HG03103 (cell line): ENCODE measurements around the gene LEF1.
"Not testable (repeated sequence)": the region's sequence is repeated elsewhere in the genome, so short reads cannot be mapped to it uniquely, and the experiment has no call there.

Experiments
- ATAC-seq: cut with Tn5 transposase; IDR thresholded peaks from one replicate; pipeline ENCODE4 v1.9.1; 2021; ENCODE audit warnings: low read depth; ENCODE audit not compliant: unreplicated experiment

Gene LEF1

DNA sequence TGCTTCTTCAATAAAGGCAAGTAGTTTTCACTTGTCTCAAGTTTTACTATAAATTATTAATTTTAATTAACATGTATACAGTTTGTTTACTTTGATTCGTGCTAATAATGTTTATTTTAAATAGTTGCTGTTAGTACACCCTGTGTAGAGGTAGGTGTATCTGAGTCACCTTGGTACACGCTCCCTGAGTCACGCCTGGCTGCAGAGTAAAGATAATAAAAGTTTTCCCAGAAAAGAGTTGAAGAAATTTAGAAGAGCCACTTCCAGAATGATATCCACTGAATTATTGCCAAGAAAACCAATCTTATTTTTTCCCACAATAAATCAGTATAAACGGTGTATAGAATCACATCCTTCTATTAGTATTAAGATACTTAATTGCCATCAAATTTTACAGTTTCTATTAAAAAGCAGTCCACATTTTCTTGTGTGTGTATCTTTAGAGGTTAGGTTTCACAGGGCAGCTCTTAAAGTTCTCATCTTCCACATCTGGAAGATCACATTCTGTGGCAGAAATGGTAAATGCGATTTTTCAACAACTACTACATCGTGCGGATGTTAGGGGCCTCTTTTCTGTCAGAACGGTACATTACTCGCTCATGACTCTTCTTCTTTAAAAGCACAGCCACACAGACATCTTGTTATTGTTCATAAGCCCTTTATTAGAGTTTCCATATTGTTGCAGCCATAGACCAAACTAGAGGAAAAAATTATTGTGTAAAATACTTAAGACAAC, 123.6 kb downstream of the LEF1 start:
- no peak for ATAC-seq

DNA sequence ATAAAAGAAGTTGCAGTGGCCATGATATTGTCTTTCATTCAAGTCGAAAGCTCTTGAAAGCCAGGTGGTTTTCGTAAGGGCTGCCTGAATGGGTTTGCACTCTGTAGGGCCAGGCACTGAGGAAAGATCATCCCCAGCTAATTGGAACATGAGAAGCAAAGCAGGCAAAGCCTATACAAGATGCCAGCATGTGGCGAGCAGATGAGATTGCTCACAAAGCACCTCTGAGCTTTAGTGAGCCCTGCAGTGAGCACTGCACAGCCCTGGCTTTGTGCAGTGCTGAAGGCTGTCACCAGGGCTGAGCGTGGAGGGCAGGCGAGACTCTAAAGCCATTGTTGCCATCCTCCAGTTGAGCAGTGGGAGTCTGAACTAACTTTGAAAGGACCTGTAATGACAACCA, 125.2 kb downstream of the LEF1 start:
- no peak for ATAC-seq

DNA sequence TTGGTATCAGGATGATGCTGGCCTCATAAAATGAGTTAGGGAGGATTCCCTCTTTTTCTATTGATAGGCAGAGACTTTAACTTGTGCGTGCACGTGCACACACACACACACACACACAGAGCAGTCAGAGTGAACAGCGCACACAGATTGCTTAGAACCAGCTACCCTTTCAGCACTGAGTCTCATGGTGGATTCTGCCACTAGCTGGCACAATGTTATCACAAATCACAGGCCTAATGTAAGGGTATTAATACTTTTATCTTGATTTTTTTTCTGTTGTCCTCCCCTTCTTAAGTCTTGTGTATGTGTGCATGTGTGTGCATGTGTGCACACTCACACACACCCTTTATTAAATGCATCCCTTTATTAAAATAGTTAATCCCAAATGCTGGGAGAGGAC, 125.8 kb downstream of the LEF1 start:
- no peak for ATAC-seq

DNA sequence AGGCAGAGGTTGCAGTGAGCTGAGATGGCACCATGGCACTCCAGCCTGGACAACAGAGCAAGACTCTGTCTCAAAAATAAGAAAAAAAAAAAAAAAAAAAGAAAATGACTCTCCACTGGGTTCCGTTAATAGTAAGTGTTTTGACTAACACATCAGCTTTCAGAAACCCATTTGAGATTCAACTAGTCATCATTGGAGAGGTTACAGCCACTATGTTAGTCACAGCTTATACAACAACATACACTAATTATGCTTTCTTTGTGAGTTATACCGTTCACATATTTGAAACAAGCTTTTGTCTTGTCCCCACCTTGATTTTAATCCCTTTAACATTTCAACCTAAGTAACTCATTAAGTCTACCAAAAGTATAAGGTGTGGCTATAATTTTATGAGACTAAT, 130.8 kb downstream of the LEF1 start:
- ATAC-seq, result no peak

DNA sequence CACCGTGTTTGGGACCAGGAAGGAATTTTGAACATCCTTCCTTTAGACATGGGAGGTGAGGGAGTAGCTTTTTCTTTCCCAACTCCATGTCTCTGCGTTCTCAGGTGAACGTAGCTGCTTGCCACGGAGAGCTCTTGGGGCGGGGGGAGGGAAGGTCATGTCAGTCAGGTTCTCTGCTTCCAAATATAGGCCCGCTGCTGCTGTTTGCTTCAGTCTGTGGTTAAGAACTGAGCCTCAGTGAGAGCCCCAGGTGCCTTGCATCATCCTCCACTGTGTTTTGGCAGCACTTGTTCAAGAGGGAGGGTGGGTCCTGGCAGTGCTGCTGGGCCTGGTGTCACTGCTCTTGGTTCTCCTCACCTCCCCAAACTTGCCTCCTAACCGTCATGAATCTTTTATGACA, 132.5 kb downstream of the LEF1 start:
- ATAC-seq, result peak; percentile 92

DNA sequence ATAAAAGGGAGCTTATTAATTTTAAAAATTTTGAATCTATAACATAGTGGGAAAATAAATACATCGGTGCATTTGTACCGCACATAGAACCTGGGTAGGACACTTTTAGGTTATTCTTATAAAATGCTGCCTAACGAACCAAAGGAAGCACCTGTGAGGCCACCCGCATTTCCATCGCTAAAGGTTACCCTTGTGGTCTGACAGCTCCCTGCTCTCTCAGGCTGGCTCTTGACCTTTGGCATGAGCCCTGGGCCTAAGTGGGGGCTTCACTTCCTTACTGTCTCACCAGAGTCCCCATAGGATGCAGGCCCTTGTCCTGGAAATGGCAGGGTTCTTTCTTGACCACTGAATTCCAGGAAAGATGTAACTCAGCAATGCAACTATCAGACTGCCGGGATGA, 133.0 kb downstream of the LEF1 start:
- ATAC-seq, result peak; percentile 26

DNA sequence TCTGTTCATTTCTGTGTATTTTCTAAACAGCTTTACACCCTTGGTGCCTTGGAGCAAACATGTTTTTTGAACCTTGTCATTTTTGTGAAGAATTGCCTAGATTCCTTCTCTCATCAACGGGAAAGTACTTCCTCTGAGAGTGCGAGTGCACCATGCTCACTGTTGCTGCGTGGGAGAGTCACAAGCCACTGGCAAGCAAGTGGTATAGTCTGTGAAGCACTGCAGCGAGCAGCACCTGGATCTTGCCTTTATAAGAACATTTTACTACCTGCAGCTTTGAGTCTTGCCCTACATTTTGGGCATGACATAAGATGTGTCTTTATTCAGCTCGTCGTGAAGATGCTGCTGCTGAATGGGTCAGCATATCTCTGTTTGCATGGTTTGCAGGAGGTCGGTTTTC, 134.2 kb downstream of the LEF1 start:
- ATAC-seq, result no peak

DNA sequence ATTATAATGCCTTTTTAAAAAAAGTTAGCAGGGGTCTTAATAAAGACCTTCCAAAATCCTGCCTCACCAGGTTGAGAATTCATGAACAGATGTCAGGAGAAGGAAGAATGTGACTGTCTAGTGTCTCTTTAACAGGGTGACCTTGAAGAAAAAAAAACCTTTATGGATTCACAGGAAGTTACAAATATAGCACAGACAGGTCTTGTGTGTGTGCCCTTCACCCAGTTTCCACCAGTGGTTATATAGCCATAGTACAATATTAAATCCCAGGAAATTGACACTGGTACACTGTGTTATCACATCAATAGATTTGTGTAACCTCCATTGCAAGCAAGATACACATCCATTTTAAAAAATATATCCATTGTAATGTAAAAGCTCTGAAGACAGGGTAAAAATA, 135.4 kb downstream of the LEF1 start:
- ATAC-seq, result no peak

DNA sequence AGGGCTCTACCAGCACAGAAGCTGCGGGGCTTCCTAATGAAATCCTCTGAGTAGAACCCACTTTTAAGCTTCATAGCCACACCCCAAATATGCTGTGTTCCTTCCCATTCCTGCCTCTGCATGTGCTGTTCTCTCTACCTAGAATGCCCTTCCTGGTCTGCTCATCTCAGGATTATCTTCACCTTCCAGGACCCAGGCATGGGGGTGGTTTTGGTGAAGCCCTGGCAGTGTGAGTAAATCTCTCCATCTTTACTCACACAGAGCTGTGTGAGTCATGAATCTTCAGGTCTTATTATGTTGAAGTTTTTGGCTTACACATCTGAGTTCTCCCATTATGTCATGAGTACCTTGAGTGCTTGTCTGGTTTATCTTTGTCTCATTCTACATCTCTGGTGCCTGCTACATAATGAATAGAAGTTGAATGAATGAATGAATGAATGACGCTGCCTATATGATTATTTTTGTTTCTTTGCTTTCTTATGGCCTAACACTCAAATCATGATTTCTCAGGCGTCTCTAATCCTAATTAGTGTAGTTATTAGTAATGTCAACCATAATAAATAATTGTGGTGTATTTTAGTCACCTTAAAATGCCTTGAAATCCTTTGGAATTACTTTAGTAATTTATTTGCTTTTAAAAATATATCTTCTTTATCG, 137.2 kb downstream of the LEF1 start:
- no peak for ATAC-seq

DNA sequence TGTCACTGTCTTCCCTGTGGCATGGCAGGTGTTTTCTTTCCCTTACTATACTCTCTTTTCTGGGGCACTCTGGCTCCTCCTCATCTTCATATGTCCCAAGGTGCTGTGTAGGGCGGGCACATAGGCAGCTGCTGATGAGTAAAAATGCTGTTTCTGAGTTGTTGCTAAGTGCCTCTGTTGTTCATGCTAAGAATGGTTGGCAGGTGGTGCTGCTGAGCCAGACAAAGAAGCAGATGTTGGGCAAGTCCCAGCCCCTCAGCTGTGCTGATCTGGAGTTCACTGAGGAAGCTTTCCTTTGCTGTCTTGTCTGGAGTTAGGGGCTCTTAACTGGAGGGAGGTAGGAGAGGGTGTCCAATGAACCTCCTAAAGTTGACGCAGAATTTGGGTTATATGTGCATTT, 138.4 kb downstream of the LEF1 start:
- ATAC-seq, result peak; percentile 96

DNA sequence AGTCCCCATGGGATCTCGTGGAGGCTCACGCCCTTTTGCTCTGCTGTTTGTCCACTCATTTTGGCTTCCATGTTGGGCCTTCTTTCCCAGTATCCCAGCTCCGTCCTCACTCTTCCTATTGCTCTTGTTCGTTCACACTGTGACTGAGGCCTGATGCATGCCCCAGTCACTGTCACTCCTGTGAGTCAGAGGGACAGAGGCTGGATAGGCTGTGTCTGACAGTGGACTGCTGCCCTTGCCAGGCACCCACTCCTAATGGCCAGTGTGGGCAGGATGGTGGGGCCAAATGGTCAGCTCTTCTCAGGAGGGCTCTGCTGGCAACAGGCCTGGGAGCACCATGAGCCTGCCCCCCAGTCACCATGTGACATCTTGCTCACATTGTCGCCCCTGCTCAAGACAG, 139.0 kb downstream of the LEF1 start:
- ATAC-seq, result no peak

DNA sequence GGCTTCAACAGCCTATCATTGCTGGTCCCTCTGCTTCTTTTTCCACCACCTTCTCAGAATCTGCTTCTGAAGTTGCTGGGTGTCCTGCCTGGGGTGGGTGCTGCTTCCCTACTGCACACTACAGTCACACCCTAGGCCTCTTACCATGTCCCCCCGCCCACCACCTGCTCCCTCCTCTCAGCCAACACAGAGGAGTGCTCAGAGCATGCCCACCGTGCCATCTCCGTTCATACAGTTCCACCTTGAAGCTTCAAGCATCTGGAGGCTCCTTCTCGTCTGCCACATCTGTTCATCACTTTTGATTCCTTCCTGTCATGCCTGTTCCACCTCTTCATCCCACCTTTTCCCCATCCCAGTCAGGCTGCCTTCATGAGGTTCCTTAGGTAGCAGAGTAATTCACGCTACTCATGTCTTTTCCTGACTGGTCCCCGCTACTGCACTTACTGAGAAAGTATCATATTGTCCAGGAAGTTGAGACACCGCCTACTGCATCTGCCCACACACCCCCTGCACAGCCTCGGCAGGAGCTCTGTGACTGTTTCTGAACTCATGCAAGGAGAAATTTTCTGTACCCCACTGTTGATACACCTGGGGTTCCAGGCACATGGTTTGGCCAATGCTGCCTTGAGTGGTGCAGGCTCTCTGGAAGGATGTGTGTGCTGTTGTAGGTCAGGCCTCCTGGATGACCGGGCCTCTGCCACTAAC, 139.6 kb downstream of the LEF1 start:
- no peak for ATAC-seq

DNA sequence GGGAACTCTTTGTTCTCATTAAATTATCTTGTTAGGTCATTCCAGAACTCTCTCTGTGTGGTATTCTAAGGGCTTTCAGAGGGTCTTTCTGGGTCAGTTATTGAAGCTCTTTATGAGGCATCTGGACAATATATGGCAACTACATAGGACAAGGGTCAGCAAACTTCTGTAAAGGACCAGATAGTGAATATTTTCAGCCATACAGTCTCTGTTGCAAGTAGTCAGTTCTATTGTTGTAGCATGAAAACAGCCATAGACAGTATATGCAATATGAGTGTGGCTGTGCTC, 143.9 kb downstream of the LEF1 start:
- ATAC-seq, result no peak

DNA sequence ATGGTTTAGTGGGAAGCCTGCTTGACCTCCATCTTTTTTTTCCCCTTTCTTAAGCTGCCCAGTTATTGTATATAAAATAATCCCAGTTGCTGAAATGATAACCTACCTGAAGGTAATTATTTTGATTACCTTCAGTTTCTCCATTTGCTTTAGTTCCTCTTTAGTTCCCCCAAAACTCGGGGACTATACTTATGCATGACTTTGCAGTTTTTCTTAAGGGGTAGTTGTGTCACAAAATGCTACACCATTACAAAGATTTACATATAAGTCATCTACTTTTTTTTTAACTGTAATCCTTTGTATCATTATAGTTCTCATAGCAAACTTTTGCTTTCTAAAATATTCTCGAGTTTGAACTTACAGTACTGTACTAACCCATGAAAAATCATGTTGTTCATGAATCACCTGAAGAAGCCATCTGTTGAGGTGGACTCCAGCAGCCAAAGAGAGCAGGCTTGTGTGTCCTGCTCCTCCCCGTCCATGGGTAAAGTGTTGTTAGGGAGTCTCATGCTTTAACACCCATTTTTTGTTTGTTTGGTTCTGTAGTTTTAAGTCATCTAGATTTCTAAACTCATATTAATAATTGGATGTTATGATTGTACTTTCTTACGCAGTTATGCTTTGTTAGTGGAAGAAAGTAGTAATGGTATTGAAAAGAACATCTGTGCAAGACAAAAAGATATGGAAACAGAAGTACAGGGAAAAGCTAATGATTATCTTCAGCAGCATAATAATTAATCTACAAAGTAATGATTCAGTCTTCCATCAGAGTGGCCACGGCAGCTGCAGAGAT, 144.5 kb downstream of the LEF1 start:
- ATAC-seq, result no peak

DNA sequence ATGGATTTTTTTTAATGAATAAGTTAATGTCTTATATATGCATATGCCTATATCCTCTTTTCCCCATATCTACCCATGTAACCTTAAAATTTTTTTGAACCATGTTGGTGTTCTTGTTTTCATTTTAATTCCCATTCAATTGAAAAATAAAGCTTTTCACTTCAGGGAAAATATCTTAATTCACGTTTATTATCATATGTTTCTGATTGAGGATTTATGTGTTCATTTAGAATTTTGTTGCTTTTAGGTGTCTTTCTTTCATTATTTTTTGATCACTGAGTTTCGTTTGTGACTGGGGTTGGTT, 149.9 kb downstream of the LEF1 start:
- ATAC-seq, result no peak

DNA sequence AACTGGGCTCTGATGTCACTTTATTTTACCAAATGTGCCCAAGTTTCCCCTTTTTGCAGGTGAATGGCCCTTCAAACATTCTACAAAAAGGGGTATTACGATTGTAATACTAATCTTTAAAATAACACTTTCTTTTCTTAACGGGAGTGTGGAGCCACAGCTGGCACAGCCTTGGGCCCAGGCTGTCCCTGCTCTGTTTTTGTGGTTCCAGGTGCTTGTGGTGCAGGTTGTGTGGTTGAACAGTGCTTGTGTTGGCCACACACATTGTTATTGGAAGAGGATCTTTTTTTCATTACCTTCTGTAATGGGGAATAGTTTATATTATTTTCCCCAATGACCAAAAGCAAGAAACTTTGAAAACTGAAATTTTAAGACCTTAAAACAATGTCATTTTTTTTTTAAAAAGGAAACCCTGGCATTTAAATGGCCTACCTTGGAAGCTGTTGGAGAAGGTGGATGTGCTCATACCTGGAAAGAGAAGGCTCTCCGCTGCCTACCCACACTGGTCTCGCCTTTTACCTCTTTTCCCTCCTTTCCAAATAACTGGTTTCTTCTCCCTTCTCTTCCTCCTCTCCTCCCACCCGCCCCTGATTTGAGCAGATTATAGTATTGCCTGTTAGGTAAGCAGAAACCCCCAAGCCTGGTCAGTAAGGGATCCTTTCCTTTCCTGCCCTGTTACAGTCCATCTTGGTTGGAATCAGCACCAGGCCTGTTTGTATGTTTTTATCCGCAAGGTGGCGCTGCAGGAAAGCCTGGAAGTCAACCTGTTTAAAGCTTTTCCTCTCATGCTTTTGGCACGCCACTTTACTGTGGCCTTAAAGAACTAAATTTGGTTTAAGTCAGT, 150.5 kb downstream of the LEF1 start:
- ATAC-seq, result peak; percentile 66

DNA sequence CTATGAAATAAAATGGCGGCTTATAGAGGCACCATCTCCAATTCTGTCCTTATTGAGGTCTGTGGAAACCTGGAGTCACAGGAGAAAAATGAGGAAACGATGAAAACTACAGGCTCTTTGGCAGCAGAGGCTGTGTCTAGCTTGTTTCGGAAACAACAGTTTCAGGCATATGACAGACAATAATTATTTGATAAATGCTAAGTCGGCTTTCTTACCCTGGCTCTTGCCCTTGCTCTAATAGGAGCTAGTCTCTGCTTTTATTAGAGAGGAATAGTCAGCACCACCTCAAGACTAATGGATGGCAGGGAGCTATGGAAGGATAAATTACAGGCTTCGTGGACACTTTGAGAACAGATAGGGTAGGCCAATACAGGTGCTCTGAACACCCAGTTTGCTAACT, 154.8 kb downstream of the LEF1 start:
- no peak for ATAC-seq

DNA sequence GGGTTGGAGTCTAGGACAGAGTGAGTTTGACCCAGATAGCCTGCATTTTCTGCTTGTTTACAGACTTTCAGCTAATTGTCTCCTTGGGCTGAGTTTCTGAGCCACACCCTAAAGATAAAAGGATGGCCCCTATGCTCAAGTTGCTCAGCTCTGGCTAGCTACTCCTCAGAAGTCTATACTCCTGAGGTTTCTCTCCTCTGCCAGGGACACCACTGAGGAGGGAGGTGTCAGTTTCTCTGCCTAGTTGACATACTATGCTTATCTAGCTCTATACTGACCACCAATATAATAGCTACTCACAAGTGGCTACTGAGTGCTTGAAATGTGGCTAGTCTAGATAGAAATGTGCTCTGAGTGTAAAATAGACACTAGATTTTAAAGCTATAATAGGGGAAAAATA, 155.4 kb downstream of the LEF1 start:
- no peak for ATAC-seq

DNA sequence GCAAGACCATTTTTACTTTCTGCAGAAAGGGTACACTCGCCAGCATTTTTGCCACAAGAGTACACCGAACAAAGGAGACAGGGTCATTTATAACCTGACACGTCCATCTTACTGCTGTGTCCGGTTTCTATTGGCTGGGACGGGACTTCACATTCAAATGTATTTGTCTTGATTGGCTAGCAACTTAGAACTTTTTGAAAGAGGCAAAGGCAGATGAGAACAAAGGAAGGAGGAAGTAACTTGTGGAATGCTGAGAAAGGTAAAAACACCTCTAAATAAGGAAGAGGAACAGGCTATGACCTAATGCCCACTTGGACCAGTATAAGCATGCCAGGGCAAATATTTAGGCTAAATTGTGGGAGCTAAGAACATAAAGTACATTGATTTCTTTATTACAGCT, 156.3 kb downstream of the LEF1 start:
- ATAC-seq, result not testable (repeated sequence)

DNA sequence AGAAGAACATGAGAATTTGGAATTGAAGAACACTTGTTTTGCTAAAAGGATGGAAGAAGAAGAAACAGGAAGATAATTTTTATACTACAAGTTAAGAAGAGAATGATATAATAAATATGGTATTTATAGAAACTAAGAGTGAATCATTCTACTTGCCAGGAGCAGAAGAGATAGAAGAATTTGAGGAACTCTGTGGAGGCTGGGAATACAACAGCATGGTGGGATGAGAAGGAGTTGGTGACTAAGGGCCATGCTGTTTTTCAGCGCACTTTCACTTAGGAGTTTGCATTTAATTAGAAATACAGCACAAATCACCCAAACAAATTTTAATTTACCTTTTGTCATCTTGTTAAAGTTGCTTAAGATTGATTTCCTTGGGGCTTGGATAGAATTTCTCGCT, 158.6 kb downstream of the LEF1 start:
- no peak for ATAC-seq

DNA sequence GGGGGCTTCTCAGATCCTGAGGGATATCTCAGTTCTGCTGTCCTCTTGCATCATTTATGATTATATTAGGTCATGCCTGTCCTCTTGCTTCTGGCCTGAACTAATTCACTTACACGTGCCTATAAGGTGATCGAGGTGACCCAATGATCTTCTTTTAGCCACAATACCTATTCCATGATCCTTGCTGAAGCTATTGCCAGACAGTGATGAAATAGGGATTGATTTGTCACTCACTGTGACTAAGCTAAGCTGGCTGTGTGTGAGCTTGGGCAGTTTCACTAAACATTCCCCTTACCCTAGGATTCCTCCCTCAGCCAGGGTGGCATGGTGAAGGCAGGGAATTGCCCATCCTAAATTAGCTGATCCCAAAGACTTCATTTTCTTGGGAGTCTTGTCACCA, 160.0 kb downstream of the LEF1 start:
- ATAC-seq, result no peak
